OCI-LY7 (cell line): ENCODE data around the gene CD81. TPM values are rescaled to one million over a fixed set of nuclear protein-coding genes. Genes with fewer than 3 reads are reported as not detected.

ENCODE experiments used
- BruUV-seq: library from RNA; stranded (reverse); fragments of 400-500 nt; replicated peaks from 2 replicates; lab custom pipeline; 2021; lab: Mats Ljungman, UMichigan
- CTCF ChIA-PET: fragments of 300-600 bp; sonication (Branson Sonifier 250); formaldehyde crosslinking; loops from one replicate; lab custom pipeline; 2022; ENCODE audit warnings: antibody characterized with exemption; ENCODE audit not compliant: unreplicated experiment; lab: Charles Lee
- POLR2A ChIA-PET: fragments of 300-600 bp; sonication (Branson Sonifier 250); formaldehyde crosslinking; loops from one replicate; lab custom pipeline; 2022; ENCODE audit warnings: antibody characterized with exemption; lab: Charles Lee
- DNase-seq: peaks from one replicate; pipeline ENCODE4 v3.0.0-alpha.2; 2015; ENCODE audit warnings: low spot score
- H2AFZ ChIP-seq: fragments of 200-600 bp; sonication (generic), shearing (Covaris generic); 2 replicates; pipeline ENCODE4 v1.6.1; 2014; ENCODE audit warnings: mild to moderate bottlenecking, antibody characterized with exemption, low read length, moderate library complexity
- H3K27ac ChIP-seq: fragments of 200-600 bp; sonication (generic); 2 replicates; pipeline ENCODE4 v1.5.1; 2014; ENCODE audit warnings: mixed run types, low read depth, mild to moderate bottlenecking, moderate library complexity, low read length, inconsistent platforms; ENCODE audit not compliant: poor library complexity, severe bottlenecking
- H3K36me3 ChIP-seq: fragments of 200-600 bp; sonication (generic); 2 replicates; pipeline ENCODE4 v1.6.1; 2014; ENCODE audit warnings: mild to moderate bottlenecking, antibody characterized with exemption, low read length, moderate library complexity, mixed read lengths; ENCODE audit not compliant: insufficient read depth
- H3K4me1 ChIP-seq: fragments of 200-600 bp; sonication (generic); 2 replicates; pipeline ENCODE4 v1.5.1; 2014; ENCODE audit warnings: mild to moderate bottlenecking, low read length; ENCODE audit not compliant: insufficient read depth, poor library complexity, severe bottlenecking
- H3K4me2 ChIP-seq: fragments of 200-600 bp; sonication (generic); 2 replicates; pipeline ENCODE4 v1.6.1; 2014; ENCODE audit warnings: mild to moderate bottlenecking, low read length
- H3K4me3 ChIP-seq: fragments of 200-600 bp; sonication (generic); 2 replicates; pipeline ENCODE4 v1.5.1; 2014; ENCODE audit warnings: mild to moderate bottlenecking, low read depth, low read length; ENCODE audit not compliant: poor library complexity, severe bottlenecking
- H3K79me2 ChIP-seq: fragments of 200-600 bp; sonication (generic); 2 replicates; pipeline ENCODE4 v1.6.1; 2016; ENCODE audit warnings: low read depth, mild to moderate bottlenecking, low read length, moderate library complexity, mixed read lengths; ENCODE audit not compliant: insufficient read depth
- H3K9me2 ChIP-seq: fragments of 200-600 bp; sonication (generic); 2 replicates; pipeline ENCODE4 v1.6.1; 2016; ENCODE audit warnings: mild to moderate bottlenecking, low read length, mixed read lengths; ENCODE audit not compliant: insufficient read depth
- H3K9me3 ChIP-seq: fragments of 200-600 bp; sonication (generic); 2 replicates; pipeline ENCODE4 v1.6.1; 2014; ENCODE audit warnings: mild to moderate bottlenecking, mixed run types, low read length, mixed read lengths
- H4K20me1 ChIP-seq: fragments of 200-600 bp; sonication (generic); 2 replicates; pipeline ENCODE4 v1.6.1; 2014; ENCODE audit warnings: mild to moderate bottlenecking, antibody characterized with exemption, low read length, moderate library complexity, mixed read lengths; ENCODE audit not compliant: insufficient read depth
- CTCF ChIP-seq: fragments of 200-600 bp; sonication (generic); conservative IDR thresholded peaks from 2 replicates; pipeline ENCODE4 v1.5.1; 2014; ENCODE audit warnings: mild to moderate bottlenecking, antibody characterized with exemption, low read length, moderate library complexity, mixed read lengths
- EZH2phosphoT487 ChIP-seq: fragments of 200-600 bp; sonication (generic); IDR thresholded peaks from 2 replicates; pipeline ENCODE4 v1.6.1; 2018; ENCODE audit warnings: low read depth, borderline replicate concordance, mild to moderate bottlenecking, mixed run types, antibody characterized with exemption, low read length, moderate library complexity, mixed read lengths
- intact Hi-C: fragments of 100-400 bp; cut with micrococcal nuclease; formaldehyde crosslinking; loops from one replicate; pipeline ENCODE4 v1.10.0; 2022; ENCODE audit not compliant: unreplicated experiment
- total RNA-seq, 2 experiments: library from RNA; depleted of rRNA in 1 of 2; stranded (reverse); fragments of >200 nt in 1 of 2; shearing (Covaris generic) in 1 of 2; gene quantifications; 2 replicates each; pipeline ENCODE4 v1.2.3, GENCODE V29; 2014 to 2022

The CD81 gene
- total RNA-seq, 2 experiments from 2014 or later: 290 to 343 TPM

- intact Hi-C loops: loop anchor here (10.0 kb wide), 1 partner anchor 74 kb away; no protein-coding TSS in a partner anchor
- no peak overlapping the region for H3K4me3 ChIP-seq
- TF ChIP-seq CTCF (no peak), EZH2phosphoT487 (no peak)
- CTCF ChIA-PET: interaction anchor here (0.6 kb wide), 1 partner anchor 13 kb away, joined by 3 read pairs; no protein-coding TSS in a partner anchor
- no peak overlapping the region for H3K4me2 ChIP-seq
- POLR2A ChIA-PET: interaction anchor here (0.5 kb wide), 1 partner anchor 80 kb away, joined by 3 read pairs; no protein-coding TSS in a partner anchor
- no peak for DNase-seq
- H2AFZ ChIP-seq: no peak overlapping the region
- no peak overlapping the region for H3K27ac ChIP-seq
- no peaks in the 10 kb centered on the region for H3K36me3 ChIP-seq
- no TSS peak for BruUV-seq
- no peaks in the 10 kb centered on the region for H3K79me2 ChIP-seq
- no peaks in the 10 kb centered on the region for H4K20me1 ChIP-seq
- no peaks in the 10 kb centered on the region for H3K4me1 ChIP-seq
- H3K9me2 ChIP-seq: no peaks in the 10 kb centered on the region
- no peaks in the 10 kb centered on the region for H3K9me3 ChIP-seq
These were observed 18.2 kb upstream of the CD81 start for GRCh38 chr11:2358754-2359442.

GRCh38 chr11:2359557-2359956 is 17.6 kb upstream of the CD81 start:
- TF ChIP-seq CTCF (no peak), EZH2phosphoT487 (no peak)
- BruUV-seq: no TSS peak
- intact Hi-C loops: loop anchor here (10.0 kb wide), 1 partner anchor 75 kb away; no protein-coding TSS in a partner anchor
- no peak overlapping the region for H2AFZ ChIP-seq
- CTCF ChIA-PET: interaction anchor here (0.6 kb wide), 1 partner anchor 13 kb away, joined by 3 read pairs; no protein-coding TSS in a partner anchor
- H4K20me1 ChIP-seq: no peaks in the 10 kb centered on the region
- no peaks in the 10 kb centered on the region for H3K36me3 ChIP-seq
- POLR2A ChIA-PET: no interaction called here
- H3K27ac ChIP-seq: no peak overlapping the region
- no peaks in the 10 kb centered on the region for H3K79me2 ChIP-seq
- H3K4me1 ChIP-seq: no peaks in the 10 kb centered on the region
- H3K4me3 ChIP-seq: no peak overlapping the region
- no peak overlapping the region for H3K4me2 ChIP-seq
- no peaks in the 10 kb centered on the region for H3K9me2 ChIP-seq
- DNase-seq: no peak
- H3K9me3 ChIP-seq: no peaks in the 10 kb centered on the region

GRCh38 chr11:2360081-2360642 is 16.9 kb upstream of the CD81 start:
- Histone ChIP-seq H3K9me3 (no peaks in the 10 kb centered on the region), H3K79me2 (no peaks in the 10 kb centered on the region), H4K20me1 (no peaks in the 10 kb centered on the region), H2AFZ (no peak overlapping the region), H3K9me2 (no peaks in the 10 kb centered on the region), H3K4me3 (no peak overlapping the region), H3K4me2 (no peak overlapping the region), H3K4me1 (no peaks in the 10 kb centered on the region), H3K27ac (no peak overlapping the region), H3K36me3 (no peaks in the 10 kb centered on the region)
- intact Hi-C loops: no loop called here
- POLR2A ChIA-PET: no interaction called here
- TF ChIP-seq CTCF (no peak), EZH2phosphoT487 (no peak)
- no TSS peak for BruUV-seq
- CTCF ChIA-PET: no interaction called here
- DNase-seq: no peak
